HEK293 (cell line): ENCODE data around the gene STEAP1B.

Experiments used
- CTCF ChIA-PET: fragments of 350-600 bp; formaldehyde crosslinking; extraction: SDS; loops from one replicate; lab custom pipeline; 2021; ENCODE audit warnings: antibody characterized with exemption; lab: Yijun Ruan, JAX
- POLR2A ChIA-PET: fragments of 300-600 bp; formaldehyde crosslinking; extraction: SDS; loops from one replicate; lab custom pipeline; 2020; ENCODE audit warnings: antibody characterized with exemption, inconsistent platforms; lab: Yijun Ruan, JAX
- H3K27ac ChIP-seq: fragments of 200-500 bp; sonication (Bioruptor generic); 2 replicates; pipeline ENCODE4 v1.5.1; 2014; ENCODE audit warnings: low read depth, low read length, control low read depth, inconsistent platforms; ENCODE audit errors: extremely low read depth
- H3K36me3 ChIP-seq, 2 experiments: fragments of 200-500 bp in 1 of 2; sonication (Bioruptor generic) in 1 of 2; 1 replicate in 1 of 2; 2 replicates in 1 of 2; pipeline ENCODE4 v1.5.1; 2014 to 2017; ENCODE audit warnings: inconsistent platforms in 2 of 2, low read length in 2 of 2; ENCODE audit not compliant: control insufficient read depth in 2 of 2, insufficient read depth in 1 of 2
- H3K4me1 ChIP-seq: fragments of 200-500 bp; sonication (Bioruptor generic); 2 replicates; pipeline ENCODE4 v1.5.1; 2014; ENCODE audit warnings: mild to moderate bottlenecking, low read length, inconsistent platforms; ENCODE audit not compliant: control insufficient read depth, insufficient read depth
- H3K4me3 ChIP-seq: 2 replicates; pipeline ENCODE4 v1.5.1; 2011; ENCODE audit warnings: low read depth, mild to moderate bottlenecking, control low read depth, low read length, moderate library complexity
- H3K9me3 ChIP-seq: fragments of 200-500 bp; sonication (Bioruptor generic); 2 replicates; pipeline ENCODE4 v1.5.1; 2014; ENCODE audit warnings: low read depth, low read length, inconsistent platforms; ENCODE audit not compliant: control insufficient read depth, insufficient read depth
- FEZF1 ChIP-seq: fragments of 450-650 bp; formaldehyde crosslinking; IDR thresholded peaks from 2 replicates; pipeline ENCODE4 v1.5.1; 2016; ENCODE audit warnings: missing biosample characterization, missing genetic modification characterization
- HOXD13 ChIP-seq: sonication (generic); formaldehyde crosslinking; IDR thresholded peaks from 2 replicates; pipeline ENCODE4 v1.8.0; 2022; ENCODE audit warnings: missing genetic modification reagents, borderline replicate concordance
- KLF17 ChIP-seq: fragments of 450-650 bp; formaldehyde crosslinking; IDR thresholded peaks from 2 replicates; pipeline ENCODE4 v1.5.1; 2016; ENCODE audit warnings: missing biosample characterization, missing genetic modification characterization
- MEIS1 ChIP-seq: sonication (generic); formaldehyde crosslinking; IDR thresholded peaks from 2 replicates; pipeline ENCODE4 v1.8.1; 2022; ENCODE audit warnings: missing genetic modification reagents, mild to moderate bottlenecking, borderline replicate concordance
- MYNN ChIP-seq: fragments of 450-650 bp; formaldehyde crosslinking; IDR thresholded peaks from 2 replicates; pipeline ENCODE4 v1.5.1; 2016; ENCODE audit warnings: missing biosample characterization, missing genetic modification characterization, borderline replicate concordance
- SALL2 ChIP-seq: fragments of 450-650 bp; formaldehyde crosslinking; IDR thresholded peaks from 2 replicates; pipeline ENCODE4 v1.5.0; 2017; ENCODE audit warnings: missing biosample characterization, mild to moderate bottlenecking, missing genetic modification characterization, borderline replicate concordance
- SP3 ChIP-seq: fragments of 450-650 bp; formaldehyde crosslinking; IDR thresholded peaks from 2 replicates; pipeline ENCODE4 v1.5.1; 2016; ENCODE audit warnings: missing biosample characterization, missing genetic modification characterization
- ZBTB1 ChIP-seq: fragments of 450-650 bp; formaldehyde crosslinking; IDR thresholded peaks from 2 replicates; pipeline ENCODE4 v1.5.1; 2016; ENCODE audit warnings: missing biosample characterization, missing genetic modification characterization
- ZBTB11 ChIP-seq: fragments of 450-650 bp; formaldehyde crosslinking; conservative IDR thresholded peaks from 2 replicates; pipeline ENCODE4 v1.5.1; 2016; ENCODE audit warnings: low read depth, missing biosample characterization, missing genetic modification characterization
- ZNF112 ChIP-seq: fragments of 450-650 bp; formaldehyde crosslinking; IDR thresholded peaks from 2 replicates; pipeline ENCODE4 v1.5.0; 2017; ENCODE audit warnings: missing biosample characterization, missing genetic modification characterization
- ZNF169 ChIP-seq: fragments of 450-650 bp; formaldehyde crosslinking; IDR thresholded peaks from 2 replicates; pipeline ENCODE4 v1.5.1; 2016; ENCODE audit warnings: missing biosample characterization, missing genetic modification characterization
- ZNF335 ChIP-seq: fragments of 450-650 bp; formaldehyde crosslinking; conservative IDR thresholded peaks from 2 replicates; pipeline ENCODE4 v1.5.1; 2016; ENCODE audit warnings: missing biosample characterization, missing genetic modification characterization
- ZNF404 ChIP-seq: fragments of 450-650 bp; formaldehyde crosslinking; IDR thresholded peaks from 2 replicates; pipeline ENCODE4 v1.5.1; 2017; ENCODE audit warnings: missing biosample characterization, missing genetic modification characterization
- ZNF433 ChIP-seq: fragments of 450-650 bp; formaldehyde crosslinking; IDR thresholded peaks from 2 replicates; pipeline ENCODE4 v1.5.1; 2016; ENCODE audit warnings: missing biosample characterization, missing genetic modification characterization, low read depth
- ZNF530 ChIP-seq: fragments of 450-650 bp; formaldehyde crosslinking; IDR thresholded peaks from 2 replicates; pipeline ENCODE4 v1.5.1; 2016; ENCODE audit warnings: low read depth, missing biosample characterization, missing genetic modification characterization
- ZNF544 ChIP-seq: fragments of 450-650 bp; formaldehyde crosslinking; IDR thresholded peaks from 2 replicates; pipeline ENCODE4 v1.5.0; 2017; ENCODE audit warnings: missing biosample characterization, missing genetic modification characterization
- ZNF560 ChIP-seq: fragments of 450-650 bp; formaldehyde crosslinking; IDR thresholded peaks from 2 replicates; pipeline ENCODE4 v1.5.1; 2017; ENCODE audit warnings: missing biosample characterization, missing genetic modification characterization, borderline replicate concordance
- ZNF571 ChIP-seq: fragments of 450-650 bp; formaldehyde crosslinking; IDR thresholded peaks from 2 replicates; pipeline ENCODE4 v1.5.0; 2017; ENCODE audit warnings: missing biosample characterization, missing genetic modification characterization
- ZNF580 ChIP-seq: fragments of 450-650 bp; formaldehyde crosslinking; IDR thresholded peaks from 2 replicates; pipeline ENCODE4 v1.5.1; 2016; ENCODE audit warnings: missing biosample characterization, missing genetic modification characterization
- ZNF623 ChIP-seq: fragments of 450-650 bp; formaldehyde crosslinking; IDR thresholded peaks from 2 replicates; pipeline ENCODE4 v1.5.1; 2016; ENCODE audit warnings: missing biosample characterization, missing genetic modification characterization
- ZNF626 ChIP-seq: fragments of 450-650 bp; sonication (Bioruptor Pico); formaldehyde crosslinking; IDR thresholded peaks from 2 replicates; pipeline ENCODE4 v1.5.1; 2018; ENCODE audit warnings: missing biosample characterization, missing genetic modification characterization, inconsistent platforms
- ZSCAN16 ChIP-seq: fragments of 450-650 bp; formaldehyde crosslinking; IDR thresholded peaks from 2 replicates; pipeline ENCODE4 v1.5.1; 2016; ENCODE audit warnings: missing biosample characterization, missing genetic modification characterization
- TF ChIP-seq, protein P1 (sequence below): fragments of 450-650 bp; formaldehyde crosslinking; IDR thresholded peaks from 2 replicates; pipeline ENCODE4 v1.5.1; 2017; ENCODE audit warnings: missing biosample characterization, missing genetic modification characterization
- TF ChIP-seq, protein P2 (sequence below): fragments of 450-650 bp; formaldehyde crosslinking; IDR thresholded peaks from 2 replicates; pipeline ENCODE4 v1.5.1; 2016; ENCODE audit warnings: missing biosample characterization, missing genetic modification characterization

Gene STEAP1B

DNA sequence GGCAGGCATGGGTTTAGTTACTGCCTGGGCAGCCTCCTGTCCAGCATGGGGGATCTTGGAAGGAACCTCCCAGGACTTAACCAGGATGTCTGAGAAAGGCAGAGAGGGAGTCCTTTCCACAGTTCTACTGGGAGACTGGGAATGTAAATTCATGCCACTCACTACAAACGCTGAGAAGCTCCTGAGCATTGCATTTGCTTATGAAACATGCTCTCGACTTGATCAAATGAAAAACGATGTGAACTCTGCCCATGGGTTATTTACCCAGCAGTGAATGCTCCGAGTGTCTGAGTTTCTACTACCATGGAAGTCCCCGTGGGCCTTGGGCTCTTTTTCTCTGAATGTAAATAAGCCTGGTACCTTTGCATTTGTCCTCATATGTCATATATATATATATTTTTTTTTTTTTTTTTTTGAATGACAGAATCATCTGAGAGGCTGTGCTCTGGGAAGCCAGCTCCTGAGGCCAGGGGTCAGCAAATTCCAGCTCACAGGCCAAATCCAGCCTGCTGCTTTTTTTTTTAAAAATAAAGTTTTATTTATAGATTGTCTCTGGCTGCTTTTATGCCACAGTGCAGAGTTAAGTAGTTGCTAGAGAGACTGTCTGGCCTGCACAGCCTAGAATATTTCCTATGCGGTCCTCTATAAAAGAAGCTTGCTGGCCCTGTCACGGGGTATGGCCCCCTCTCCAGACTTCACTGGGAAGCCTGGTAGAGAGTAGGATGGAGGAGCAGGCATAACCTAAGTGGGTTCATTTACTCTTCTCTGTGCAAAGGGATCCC lies 121.6 kb downstream of the STEAP1B start:
- ChIA-PET CTCF (no interaction called here), POLR2A (no interaction called here)
- no peak overlapping the region for H3K27ac ChIP-seq
- no peak for TF ChIP-seq ZNF544 (tag by site-specific recombination)
- no peak for TF ChIP-seq ZNF626 (tag by site-specific recombination)
- no peak for TF ChIP-seq ZNF580 (tag by site-specific recombination)
- no peak for TF ChIP-seq SP3 (tag by site-specific recombination)
- TF ChIP-seq ZNF623: no peak
- no peak for TF ChIP-seq MYNN
- no peak for TF ChIP-seq ZBTB11
- TF ChIP-seq, protein P1, sequence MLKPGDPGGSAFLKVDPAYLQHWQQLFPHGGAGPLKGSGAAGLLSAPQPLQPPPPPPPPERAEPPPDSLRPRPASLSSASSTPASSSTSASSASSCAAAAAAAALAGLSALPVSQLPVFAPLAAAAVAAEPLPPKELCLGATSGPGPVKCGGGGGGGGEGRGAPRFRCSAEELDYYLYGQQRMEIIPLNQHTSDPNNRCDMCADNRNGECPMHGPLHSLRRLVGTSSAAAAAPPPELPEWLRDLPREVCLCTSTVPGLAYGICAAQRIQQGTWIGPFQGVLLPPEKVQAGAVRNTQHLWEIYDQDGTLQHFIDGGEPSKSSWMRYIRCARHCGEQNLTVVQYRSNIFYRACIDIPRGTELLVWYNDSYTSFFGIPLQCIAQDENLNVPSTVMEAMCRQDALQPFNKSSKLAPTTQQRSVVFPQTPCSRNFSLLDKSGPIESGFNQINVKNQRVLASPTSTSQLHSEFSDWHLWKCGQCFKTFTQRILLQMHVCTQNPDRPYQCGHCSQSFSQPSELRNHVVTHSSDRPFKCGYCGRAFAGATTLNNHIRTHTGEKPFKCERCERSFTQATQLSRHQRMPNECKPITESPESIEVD (tag by site-specific recombination): no peak
- TF ChIP-seq ZNF335 (tag by site-specific recombination): no peak
- TF ChIP-seq KLF17: no peak
- no peak for TF ChIP-seq ZNF433 (tag by site-specific recombination)
- TF ChIP-seq HOXD13 (CRISPR knock-in tag): no peak
- no peak for TF ChIP-seq MEIS1 (CRISPR knock-in tag)
- H3K4me1 ChIP-seq: peaks cover 7% of the 10 kb centered on the region; the same call in 1 of the 2 replicates
- H3K9me3 ChIP-seq: no peaks in the 10 kb centered on the region
- H3K36me3 ChIP-seq: no peaks in the 10 kb centered on the region
- no peak overlapping the region for H3K4me3 ChIP-seq

DNA sequence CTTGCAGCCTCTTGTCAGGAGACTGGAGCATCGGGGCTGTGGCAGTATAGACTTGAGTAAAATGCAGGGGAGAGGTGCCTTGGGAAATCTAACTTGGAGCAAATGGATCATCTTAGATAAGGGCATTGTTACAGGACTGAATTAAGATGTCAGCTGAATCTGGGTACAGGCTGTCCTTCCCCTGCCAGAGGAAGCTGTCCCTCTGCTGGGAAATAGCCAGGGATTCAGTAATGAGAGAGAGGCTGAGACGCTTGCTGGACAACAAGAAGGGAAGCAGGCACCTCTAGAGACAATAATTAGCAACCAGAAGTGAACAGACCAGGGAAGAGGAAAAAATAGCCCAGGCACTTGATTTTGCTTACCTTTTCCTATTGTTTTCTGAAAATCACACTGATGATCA lies 122.3 kb downstream of the STEAP1B start:
- Histone ChIP-seq H3K27ac (no peak overlapping the region), H3K4me1 (peaks cover 9% of the 10 kb centered on the region; the same call in 1 of the 2 replicates), H3K9me3 (no peaks in the 10 kb centered on the region), H3K36me3 (no peaks in the 10 kb centered on the region), H3K4me3 (no peak overlapping the region)
- ChIA-PET CTCF (no interaction called here), POLR2A (no interaction called here)
- TF ChIP-seq ZNF530: no peak
- TF ChIP-seq ZNF626 (tag by site-specific recombination): no peak
- TF ChIP-seq ZNF560 (tag by site-specific recombination): no peak
- TF ChIP-seq ZBTB1: no peak
- TF ChIP-seq ZNF571 (tag by site-specific recombination): no peak
- no peak for TF ChIP-seq FEZF1 (tag by site-specific recombination)
- no peak for TF ChIP-seq SALL2 (tag by site-specific recombination)
- no peak for TF ChIP-seq ZNF112
- TF ChIP-seq ZNF404 (tag by site-specific recombination): no peak
- no peak for TF ChIP-seq ZSCAN16 (tag by site-specific recombination)
- TF ChIP-seq, protein P2, sequence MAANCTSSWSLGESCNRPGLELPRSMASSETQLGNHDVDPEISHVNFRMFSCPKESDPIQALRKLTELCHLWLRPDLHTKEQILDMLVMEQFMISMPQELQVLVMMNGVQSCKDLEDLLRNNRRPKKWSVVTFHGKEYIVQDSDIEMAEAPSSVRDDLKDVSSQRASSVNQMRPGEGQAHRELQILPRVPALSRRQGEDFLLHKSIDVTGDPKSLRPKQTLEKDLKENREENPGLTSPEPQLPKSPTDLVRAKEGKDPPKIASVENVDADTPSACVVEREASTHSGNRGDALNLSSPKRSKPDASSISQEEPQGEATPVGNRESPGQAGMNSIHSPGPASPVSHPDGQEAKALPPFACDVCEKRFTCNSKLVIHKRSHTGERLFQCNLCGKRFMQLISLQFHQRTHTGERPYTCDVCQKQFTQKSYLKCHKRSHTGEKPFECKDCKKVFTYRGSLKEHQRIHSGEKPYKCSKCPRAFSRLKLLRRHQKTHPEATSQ (tag by site-specific recombination): no peak
- no peak for TF ChIP-seq ZNF169
- no peak for TF ChIP-seq ZBTB11
